GM18498 (cell line): ENCODE measurements around the gene LHX4.

Source experiments
- ATAC-seq: cut with Tn5 transposase; IDR thresholded peaks from one replicate; pipeline ENCODE4 v1.9.1; 2021; ENCODE audit warnings: mild to moderate bottlenecking, moderate library complexity; ENCODE audit not compliant: unreplicated experiment

Gene LHX4

GRCh38 chr1:180256341-180257027 lies 26.4 kb downstream of the LHX4 start:
- no peak for ATAC-seq

- ATAC-seq, result no peak
These were observed 26.9 kb downstream of the LHX4 start for GRCh38 chr1:180257028-180257386.

- no peak for ATAC-seq
These were observed 27.4 kb downstream of the LHX4 start for GRCh38 chr1:180257486-180257885.

- no peak for ATAC-seq
These were observed 28.2 kb downstream of the LHX4 start for GRCh38 chr1:180258290-180258689.

GRCh38 chr1:180258935-180259334 lies 28.9 kb downstream of the LHX4 start:
- ATAC-seq, result no peak

- ATAC-seq, result no peak
These were observed 29.6 kb downstream of the LHX4 start for GRCh38 chr1:180259431-180260338.

GRCh38 chr1:180260541-180260940 lies 30.5 kb downstream of the LHX4 start:
- ATAC-seq, result no peak

GRCh38 chr1:180261030-180261429 lies 31.0 kb downstream of the LHX4 start:
- ATAC-seq, result no peak

GRCh38 chr1:180261524-180262155 lies 31.6 kb downstream of the LHX4 start:
- no peak for ATAC-seq

- no peak for ATAC-seq
These were observed 32.8 kb downstream of the LHX4 start for GRCh38 chr1:180262628-180263488.

GRCh38 chr1:180264595-180264994 lies 34.5 kb downstream of the LHX4 start:
- no peak for ATAC-seq

- no peak for ATAC-seq
These were observed 35.1 kb downstream of the LHX4 start for GRCh38 chr1:180265201-180265600.

GRCh38 chr1:180265871-180266270 lies 35.8 kb downstream of the LHX4 start:
- ATAC-seq, result no peak

- ATAC-seq, result no peak
These were observed 36.5 kb downstream of the LHX4 start for GRCh38 chr1:180266275-180267210.

- no peak for ATAC-seq
These were observed 37.1 kb downstream of the LHX4 start for GRCh38 chr1:180267211-180267561.

- no peak for ATAC-seq
These were observed 37.9 kb downstream of the LHX4 start for GRCh38 chr1:180267761-180268555.

GRCh38 chr1:180268556-180269075 lies 38.6 kb downstream of the LHX4 start:
- no peak for ATAC-seq

GRCh38 chr1:180269645-180270529 lies 39.8 kb downstream of the LHX4 start:
- no peak for ATAC-seq
